ENCODE data around the gene OXTR. TPM values are rescaled to one million over a fixed set of nuclear protein-coding genes. Genes with fewer than 3 reads are reported as not detected.

The OXTR gene
- total and polyA plus RNA-seq, 2 experiments from 2014 or later: 5.5 to 9.3 TPM

GRCh38 chr3:8712908-8713255, 56.5 kb downstream of the OXTR start:
- Mint-ChIP-seq H3K9me3 (peaks cover 22% of the 10 kb centered on the region), H3K4me3 (no peak overlapping the region), H3K27ac (no peak overlapping the region), H3K27me3 (ENCODE audit: insufficient read depth, low read depth, poor library complexity) (peaks cover 81% of the 10 kb centered on the region), H3K36me3 (ENCODE audit: low read depth) (peaks cover 13% of the 10 kb centered on the region), H3K4me1 (peaks cover 11% of the 10 kb centered on the region; the same call in 2 of the 3 replicates)
- Histone ChIP-seq H3K27me3 (ENCODE audit: insufficient read depth) (peaks cover 66% of the 10 kb centered on the region), H3K4me1 (ENCODE audit: insufficient read depth) (no peaks in the 10 kb centered on the region; the same call in 1 of the 2 replicates), H3K4me3 (no peak overlapping the region), H3K79me2 (replicated peaks; ENCODE audit: insufficient read depth) (no peaks in the 10 kb centered on the region), H2AFZ (no peak overlapping the region), H4K20me1 (replicated peaks; ENCODE audit: insufficient read depth) (no peaks in the 10 kb centered on the region; the same call in 1 of the 2 replicates), H3F3A (replicated peaks; ENCODE audit: low read depth) (no peaks in the 10 kb centered on the region), H3K4me2 (no peak overlapping the region), H3K9me2 (ENCODE audit: insufficient read depth) (no peaks in the 10 kb centered on the region), H3K27ac (ENCODE audit: low read depth) (no peak overlapping the region), H3K36me3 (ENCODE audit: insufficient read depth) (no peaks in the 10 kb centered on the region)
- TF ChIP-seq CTCF (conservative IDR thresholded peaks at IDR 0.05; ENCODE audit: low read depth in 2 of 2) (no peak), ZNF114 (CRISPR knock-in tag; IDR thresholded peaks at IDR 0.05) (no peak), NANOG (IDR thresholded peaks at IDR 0.05; ENCODE audit: borderline replicate concordance) (no peak), EZH2 (IDR thresholded peaks at IDR 0.05; ENCODE audit: low read depth, unreplicated experiment) (no peak), JUNB (IDR thresholded peaks at IDR 0.05; ENCODE audit: unreplicated experiment) (no peak), REST (IDR thresholded peaks at IDR 0.05; ENCODE audit: unreplicated experiment) (no peak), EZH2phosphoT487 (IDR thresholded peaks at IDR 0.05; ENCODE audit: unreplicated experiment) (no peak), ETS1 (IDR thresholded peaks at IDR 0.05) (no peak), CREB1 (CRISPR knock-in tag; IDR thresholded peaks at IDR 0.05; ENCODE audit: low read depth) (no peak), ZNF331 (CRISPR knock-in tag; IDR thresholded peaks at IDR 0.05; ENCODE audit: low read depth) (no peak), STAT1 (IDR thresholded peaks at IDR 0.05; ENCODE audit: unreplicated experiment) (no peak), POLR2AphosphoS5 (IDR thresholded peaks at IDR 0.05; ENCODE audit: low read depth) (no peak)
- ATAC-seq: no peak
- no peak for DNase-seq (ENCODE audit: low spot score)
